HK-2 (cell line): ENCODE results near the gene PGGHG.
"Not testable (repeated sequence)": the region's sequence is repeated elsewhere in the genome, so short reads cannot be mapped to it uniquely, and the experiment has no call there.

Experiments
- DNase-seq: peaks from one replicate; pipeline ENCODE4 v3.0.0-alpha.2; 2018; ENCODE audit not compliant: unreplicated experiment

PGGHG gene

DNA sequence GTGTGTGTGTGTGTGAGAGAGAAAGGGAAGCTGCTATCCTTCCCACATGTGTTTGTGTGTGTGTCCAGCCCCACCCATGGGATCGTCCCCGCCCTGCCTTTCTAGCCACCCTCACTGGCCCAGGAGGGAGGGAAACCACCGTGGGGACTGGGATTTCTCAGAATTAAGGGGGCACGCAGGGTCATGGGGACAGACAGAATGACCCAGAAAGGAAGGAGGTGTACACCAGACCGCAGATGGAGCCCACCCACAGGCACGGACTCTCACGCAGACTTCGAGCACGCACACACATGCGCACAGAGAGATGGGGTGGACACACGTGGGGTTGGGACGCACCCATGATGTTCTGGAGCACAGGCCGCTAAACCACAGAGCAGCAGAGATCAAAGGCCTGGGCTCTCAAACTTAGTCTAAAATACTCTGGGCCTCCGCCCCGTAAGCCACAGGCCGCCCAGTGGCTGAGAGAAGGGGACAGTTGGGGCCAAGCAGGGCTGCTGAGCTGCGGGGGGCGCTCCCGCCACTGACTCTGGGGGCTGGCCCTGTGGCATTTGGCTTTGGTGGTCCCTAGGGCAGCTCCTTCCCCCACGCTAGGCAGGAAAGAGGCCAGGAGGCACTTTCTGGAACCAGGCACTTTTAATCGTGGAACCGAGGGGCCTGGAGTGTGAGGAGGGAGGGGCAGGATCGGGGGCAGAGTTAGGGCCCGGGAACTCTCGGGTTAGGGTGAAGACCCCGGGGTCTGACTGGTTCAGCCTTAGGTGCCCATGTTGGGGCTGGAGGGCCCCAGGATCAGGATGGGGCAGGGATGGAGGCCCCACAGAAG, 8.9 kb downstream of the PGGHG start:
- no peak for DNase-seq

DNA sequence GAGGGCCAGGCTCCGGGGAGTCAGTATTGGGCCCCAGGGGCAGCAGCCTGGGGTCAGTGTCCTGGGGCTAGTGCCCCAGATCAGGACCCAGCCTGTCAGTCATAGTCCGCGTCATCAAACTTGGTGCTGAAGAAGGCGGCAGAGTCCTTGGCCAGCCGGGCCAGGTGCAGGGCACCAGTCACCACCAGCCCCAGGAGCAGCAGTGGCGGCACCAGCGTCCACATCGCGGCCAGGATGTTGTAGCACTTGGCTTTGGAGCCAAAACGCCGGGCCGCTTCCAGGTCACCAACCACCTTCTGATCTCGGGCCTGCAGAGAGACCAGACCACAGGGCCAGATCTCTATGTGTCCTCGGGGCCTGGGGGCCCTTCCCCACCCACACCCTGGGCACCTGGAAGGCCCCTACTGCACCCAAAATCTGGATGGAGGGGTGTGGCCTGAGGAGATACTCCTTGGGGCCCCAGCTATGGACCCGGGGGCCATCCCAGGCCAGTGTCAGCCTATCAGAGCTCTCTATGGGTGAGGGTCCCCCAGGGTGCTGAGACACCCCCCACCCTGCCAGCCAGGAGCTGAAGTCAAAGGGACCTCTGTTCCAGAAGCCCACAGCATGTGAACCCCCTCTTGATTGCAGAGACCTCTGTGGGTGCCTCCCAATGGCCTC, 9.6 kb downstream of the PGGHG start:
- no peak for DNase-seq

DNA sequence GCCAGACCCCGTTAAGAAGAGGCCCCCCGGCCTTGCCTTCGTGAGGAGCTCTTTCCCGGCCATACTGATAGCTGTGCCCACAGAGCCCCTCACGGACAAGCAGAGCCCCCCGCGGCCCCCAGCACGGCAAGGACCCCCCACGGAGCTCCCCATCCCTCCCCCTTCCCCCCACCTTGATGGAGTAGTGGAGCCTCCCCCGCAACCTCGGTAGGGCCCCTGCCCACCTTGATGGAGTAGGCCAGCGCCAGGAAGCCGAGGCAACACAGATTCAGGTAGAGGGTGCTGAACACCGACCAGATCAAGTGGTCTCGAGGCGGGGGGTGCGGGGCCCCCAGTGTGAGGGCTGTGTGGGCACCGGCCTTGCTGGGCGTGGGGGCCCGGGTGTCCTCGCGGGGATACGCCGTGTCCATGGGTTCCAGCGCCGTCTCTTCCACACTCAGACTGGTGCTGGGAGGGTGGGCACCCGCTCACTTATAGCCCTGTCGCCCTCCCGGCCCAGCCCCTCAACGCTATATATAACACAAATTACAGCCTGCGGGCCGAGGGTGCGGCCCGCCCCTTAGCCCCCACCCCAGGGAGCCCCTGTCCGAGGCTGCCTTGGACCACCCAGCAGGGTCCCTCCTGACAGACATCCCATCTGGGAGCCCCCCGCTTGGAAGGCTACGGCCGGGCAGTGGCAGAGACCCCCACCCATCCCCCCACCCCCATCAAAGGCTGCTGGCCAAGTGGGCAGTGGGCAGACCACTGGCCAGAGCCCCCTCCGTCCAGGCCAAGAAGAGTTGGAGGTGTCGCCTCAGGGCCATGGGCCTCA, 10.4 kb downstream of the PGGHG start, which contains the start of gene IFITM5:
TSS of gene IFITM5 (minus strand) at position 446 of the 811 bp plus-strand sequence. CDS start at position 410, 36 bp downstream.
- no peak for DNase-seq

DNA sequence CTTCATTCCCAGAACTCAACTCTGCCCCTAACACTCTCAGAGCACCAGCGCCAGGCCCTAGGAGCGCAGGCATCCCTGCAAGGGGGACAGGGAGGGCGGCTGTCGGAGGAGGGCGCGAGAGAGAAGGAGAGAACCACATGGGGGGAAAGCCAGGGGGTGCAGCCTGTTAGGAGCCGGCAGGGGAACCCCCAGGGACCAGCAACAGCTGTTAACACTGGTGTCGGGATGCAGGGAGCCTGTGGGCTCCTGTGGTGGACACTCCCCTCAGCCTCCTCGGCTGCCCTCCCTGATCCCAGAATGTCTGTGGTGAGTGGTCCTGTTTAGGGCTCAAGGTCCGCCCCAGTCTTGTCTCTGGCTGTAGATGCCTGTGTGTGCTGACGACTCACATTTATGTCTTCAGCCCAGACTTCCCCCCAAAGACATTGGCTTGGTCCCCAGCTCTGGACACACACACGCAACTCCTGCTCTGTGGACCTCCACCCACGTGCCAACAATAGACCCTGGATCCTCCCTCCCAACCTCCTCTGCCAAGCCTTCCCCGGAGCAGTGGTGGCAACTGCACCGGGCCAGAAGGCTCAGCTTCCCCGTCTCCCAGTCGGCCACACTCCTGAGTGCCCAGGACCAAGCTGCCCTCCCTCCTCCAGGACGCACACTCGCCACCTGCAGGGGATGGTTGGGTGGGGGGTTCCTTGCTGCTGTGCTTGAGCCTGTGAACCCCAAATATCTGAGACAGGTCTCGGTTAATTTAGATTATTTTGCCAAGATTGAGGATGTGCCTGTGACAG, 11.2 kb downstream of the PGGHG start:
- DNase-seq = no peak

DNA sequence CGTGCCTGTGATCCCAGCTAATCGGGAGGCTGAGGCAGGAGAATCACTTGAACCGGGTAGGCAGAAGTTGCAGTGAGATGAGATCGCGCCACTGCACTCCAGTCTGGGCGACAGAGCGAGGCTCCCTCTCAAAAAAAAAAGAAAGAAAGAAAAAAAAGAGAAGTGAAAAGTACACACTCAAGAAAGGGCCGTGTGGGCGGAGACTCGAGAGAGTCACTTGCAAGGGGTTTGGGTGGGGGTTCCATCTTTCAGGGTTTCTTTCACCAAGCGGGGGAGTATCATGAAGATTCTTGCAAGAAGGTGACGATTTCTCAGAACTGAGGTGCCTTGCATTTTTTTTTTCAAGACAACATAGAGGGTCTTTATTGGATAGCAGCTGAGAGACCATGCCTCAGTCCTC, 14.4 kb downstream of the PGGHG start:
- no peak for DNase-seq

DNA sequence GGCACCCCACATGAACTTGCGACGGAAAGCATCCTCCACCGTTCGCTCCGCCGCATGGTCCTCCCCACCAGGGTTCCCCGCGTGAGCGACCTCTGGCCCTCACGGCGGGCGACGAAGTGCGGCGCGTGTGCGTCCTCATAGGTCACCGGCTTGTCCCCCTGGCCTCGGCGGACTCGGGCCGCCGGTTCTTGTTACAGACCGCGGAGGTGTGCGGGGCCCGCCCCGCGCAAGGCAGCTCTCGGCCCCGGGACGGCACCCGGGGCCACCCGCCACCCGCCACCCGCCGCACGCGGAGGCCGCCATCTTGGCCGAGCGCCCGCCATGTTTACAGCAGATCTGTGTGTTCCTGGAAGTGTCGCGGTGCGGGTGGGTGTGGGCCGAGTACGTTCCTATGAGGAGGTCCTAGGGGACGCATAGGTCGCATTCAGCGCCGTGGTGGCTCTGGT, 15.2 kb downstream of the PGGHG start:
- DNase-seq = no peak

DNA sequence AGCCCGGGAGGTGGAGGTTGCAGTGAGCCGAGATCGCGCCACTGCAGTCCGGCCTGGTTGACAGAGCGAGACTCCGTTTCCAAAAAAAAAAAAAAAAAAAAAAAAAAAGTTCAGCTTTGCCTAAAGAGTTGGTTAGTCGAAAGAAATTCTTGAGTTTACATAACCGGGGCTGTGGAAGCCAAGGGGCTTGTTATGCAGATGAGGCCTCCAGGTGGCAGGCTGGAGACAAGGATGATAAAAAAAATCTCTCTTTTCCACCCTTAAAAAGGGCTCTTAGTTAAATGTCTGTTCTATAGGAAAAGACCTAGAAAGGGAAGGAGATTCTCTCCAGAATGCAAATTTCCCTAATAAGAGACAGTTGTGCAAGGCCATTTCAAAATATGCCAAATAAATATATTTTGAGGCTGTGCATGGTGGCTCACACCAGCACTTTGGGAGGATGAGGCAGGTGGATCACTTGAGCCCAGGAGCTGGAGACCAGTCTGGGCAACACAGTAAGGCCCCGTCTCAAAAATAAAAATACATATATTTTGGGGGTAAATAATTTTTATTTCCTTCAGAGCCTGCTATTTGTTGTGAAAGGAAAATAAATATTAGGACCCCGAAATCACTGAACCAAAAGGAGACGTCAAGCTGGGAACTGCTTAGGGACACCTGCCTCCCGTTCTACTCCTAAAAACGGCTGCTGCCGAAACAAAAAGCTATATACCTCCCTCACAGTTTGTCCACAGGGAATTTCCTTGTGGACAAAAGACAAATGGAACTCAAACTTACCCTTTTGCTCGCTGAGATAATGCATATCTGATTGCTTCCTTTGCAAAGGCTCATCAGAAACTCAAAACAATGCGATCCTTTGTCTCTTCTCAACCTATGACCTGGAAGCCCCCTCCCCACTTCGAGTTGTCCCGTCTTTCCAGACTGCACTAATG, 16.3 kb downstream of the PGGHG start:
- DNase-seq = no peak

DNA sequence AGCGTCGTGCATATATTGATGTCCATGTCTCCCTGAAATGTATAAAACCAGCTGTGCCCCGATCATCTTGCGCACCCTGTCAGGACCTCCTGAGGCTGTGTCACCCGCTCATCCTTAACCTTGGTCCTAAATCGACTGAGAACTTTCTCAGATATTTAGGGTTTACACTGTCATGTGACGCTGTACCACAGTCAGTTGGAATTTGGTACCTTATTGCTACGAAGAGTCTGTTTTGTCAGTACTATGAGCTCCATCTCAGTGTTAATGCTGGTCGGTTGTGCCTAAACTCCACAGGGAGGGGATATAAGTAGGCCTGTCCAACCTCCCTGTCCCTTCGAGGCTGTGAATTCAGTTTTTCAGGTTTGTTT, 16.9 kb downstream of the PGGHG start:
- no peak for DNase-seq

DNA sequence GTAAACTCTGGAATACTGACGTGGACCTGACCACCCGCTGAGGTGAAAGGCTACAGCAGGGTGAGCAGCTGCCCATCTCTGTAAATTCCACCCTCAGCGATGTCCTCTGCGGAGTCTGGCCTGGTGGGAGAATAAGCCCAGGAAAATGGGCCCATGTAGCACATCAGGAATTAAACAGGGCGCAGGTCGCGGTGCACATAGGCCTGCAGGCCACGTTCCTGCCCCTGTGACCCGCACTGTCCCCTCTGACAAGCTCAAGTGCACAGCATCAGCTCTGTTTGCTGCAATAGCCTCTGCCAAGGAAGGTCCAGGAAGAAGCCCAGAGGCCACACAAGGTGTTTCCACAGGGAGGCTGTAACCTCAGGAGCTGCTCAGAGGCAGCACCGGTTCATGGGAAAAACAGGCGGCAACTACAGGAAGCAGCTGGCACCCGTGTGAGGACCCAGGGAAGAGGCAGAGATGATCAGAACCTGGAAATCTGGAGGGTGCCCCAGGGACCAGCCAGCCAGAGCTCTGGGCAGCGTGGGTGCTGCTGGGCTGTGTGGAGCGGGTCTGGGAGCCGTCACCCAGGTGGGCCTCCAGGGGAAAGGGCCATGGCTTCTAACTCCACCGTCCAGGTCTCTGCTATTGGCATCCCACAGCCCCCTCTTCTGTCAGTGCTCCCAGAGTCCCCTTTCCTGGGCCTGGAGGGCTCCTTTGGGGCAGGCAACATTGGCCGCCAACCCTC, 17.9 kb downstream of the PGGHG start:
- no peak for DNase-seq

DNA sequence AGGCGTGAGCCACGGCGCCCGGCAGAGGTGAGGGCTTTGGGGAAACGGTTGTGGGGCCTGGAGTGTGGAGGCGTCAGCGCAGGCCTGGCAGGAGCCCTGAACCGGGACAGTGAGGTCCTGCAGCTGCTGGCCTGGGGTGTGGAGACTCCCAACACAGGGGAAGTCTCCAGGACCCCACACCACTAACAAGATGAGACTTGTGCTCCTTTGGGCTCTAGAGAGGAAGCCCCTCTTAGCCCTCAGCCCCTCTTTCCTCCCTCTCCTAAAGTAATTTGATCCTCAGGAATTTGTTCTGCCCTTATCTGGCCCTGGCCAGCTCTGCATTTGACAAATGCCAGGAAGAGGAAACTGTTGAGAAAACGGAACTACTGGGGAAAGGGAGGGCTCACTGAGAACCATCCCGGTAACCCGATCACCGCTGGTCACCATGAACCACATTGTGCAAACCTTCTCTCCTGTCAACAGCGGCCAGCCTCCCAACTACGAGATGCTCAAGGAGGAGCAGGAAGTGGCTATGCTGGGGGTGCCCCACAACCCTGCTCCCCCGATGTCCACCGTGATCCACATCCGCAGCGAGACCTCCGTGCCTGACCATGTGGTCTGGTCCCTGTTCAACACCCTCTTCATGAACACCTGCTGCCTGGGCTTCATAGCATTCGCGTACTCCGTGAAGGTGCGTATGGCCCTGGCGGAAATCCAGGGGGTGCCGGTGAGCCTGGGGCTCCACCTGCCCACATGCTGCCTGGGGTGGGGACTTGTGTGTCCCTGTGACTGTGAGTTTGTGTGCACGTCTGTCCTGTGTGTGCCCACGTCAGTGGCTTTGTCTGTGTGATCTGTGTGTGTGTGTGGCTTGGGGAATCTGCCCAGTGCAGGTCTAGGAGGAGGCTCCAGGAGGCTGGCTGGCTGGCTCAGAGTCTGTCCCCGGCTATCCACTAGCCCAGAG, 19.1 kb downstream of the PGGHG start, which contains the start of gene IFITM2:
TSS of gene IFITM2 (plus strand) at position 51 of the 943 bp plus-strand sequence. CDS start at position 428, 377 bp downstream.
- DNase-seq = not testable (repeated sequence)

DNA sequence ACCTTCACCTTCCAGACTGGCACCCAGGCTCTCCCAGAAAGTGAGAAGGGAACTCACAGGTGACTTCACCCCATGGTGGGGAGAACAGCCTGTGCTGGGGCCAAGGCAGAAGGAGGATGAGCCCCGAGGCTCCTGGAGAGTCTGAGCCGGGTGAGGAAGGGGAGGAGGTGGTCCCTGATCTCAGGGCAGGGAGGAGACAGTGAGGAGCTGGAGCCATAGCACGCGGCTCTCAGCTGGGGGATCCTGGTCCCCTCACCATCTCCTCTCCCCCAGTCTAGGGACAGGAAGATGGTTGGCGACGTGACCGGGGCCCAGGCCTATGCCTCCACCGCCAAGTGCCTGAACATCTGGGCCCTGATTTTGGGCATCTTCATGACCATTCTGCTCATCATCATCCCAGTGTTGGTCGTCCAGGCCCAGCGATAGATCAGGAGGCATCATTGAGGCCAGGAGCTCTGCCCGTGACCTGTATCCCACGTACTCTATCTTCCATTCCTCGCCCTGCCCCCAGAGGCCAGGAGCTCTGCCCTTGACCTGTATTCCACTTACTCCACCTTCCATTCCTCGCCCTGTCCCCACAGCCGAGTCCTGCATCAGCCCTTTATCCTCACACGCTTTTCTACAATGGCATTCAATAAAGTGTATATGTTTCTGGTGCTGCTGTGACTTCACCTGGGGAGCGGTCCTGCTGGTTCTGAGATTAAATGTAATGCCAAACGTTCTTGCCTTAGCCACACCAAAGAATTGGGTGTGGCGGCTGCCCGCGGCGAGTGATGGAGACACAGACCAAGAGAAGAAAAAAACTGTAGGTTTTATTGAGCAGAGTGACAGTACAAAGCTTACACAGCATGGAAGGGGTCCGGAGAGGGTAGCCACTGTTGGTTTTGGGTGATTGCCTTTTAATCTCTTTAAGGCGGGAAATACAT, 20.1 kb downstream of the PGGHG start:
- not testable (repeated sequence) for DNase-seq

DNA sequence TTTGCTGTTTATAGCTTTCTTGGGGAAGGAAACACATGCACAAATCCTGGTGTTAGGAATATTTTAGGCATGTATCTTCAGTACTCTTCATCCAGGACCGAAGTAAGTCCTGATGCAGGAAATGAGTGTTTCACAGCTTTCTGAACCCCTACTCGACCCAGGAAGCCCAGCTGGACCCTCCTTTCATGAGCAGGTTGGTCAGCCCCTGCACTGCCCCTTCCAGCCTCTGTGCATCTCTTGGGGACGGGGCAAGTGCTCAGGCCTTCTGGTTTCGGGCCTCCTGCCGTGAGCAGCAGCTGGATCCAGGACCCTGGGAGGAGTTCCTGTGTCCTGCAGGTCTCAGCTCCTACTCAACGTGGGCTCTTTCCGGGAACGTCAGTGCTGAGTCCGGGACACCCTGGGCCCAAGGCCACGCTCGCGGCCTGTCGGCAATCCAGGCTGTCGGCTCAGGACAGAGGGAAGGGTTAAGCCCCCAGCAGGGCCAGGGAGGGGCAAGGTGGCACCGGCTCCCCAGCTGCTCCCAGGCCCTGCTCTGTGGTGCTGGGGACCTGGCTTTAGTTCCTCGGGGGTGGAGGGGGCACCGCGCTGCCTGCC, 21.1 kb downstream of the PGGHG start:
- not testable (repeated sequence) for DNase-seq

DNA sequence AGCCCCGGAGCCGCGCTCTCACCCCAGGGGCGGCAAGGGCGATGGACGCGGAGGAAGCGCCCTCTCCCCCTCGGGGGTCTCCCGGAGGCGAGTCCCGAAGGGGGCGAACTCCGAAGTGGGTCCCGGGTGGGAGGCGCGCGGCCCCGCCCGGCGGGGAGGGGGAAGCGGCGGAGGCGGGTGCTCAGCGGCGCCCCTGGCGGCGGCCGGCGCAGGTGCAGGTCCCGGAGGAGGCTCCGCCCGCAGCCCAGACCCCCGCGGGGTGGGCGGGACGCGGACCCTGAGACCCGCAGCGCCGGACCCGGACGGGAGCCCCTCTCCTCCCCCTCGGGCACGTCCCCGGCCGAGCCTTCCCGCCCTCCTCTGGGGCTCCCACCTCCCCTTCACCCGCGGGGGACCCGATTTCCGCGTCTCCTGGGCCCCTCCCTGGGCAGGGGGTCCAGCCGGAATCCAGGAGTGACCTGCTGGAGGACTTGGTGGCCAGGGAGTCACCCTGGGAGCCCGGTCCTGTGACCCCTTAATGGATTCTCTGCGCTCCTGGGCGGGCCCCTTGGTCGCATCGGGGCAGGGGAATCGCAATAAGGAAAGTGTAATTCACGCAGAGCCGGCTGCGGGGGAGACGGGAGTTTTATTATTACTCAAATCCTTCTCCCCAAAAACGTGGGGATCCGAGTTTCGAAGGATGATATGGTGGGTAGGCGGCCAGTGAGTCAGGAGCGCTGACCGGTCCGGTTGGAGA, 22.3 kb downstream of the PGGHG start:
- not testable (repeated sequence) for DNase-seq

DNA sequence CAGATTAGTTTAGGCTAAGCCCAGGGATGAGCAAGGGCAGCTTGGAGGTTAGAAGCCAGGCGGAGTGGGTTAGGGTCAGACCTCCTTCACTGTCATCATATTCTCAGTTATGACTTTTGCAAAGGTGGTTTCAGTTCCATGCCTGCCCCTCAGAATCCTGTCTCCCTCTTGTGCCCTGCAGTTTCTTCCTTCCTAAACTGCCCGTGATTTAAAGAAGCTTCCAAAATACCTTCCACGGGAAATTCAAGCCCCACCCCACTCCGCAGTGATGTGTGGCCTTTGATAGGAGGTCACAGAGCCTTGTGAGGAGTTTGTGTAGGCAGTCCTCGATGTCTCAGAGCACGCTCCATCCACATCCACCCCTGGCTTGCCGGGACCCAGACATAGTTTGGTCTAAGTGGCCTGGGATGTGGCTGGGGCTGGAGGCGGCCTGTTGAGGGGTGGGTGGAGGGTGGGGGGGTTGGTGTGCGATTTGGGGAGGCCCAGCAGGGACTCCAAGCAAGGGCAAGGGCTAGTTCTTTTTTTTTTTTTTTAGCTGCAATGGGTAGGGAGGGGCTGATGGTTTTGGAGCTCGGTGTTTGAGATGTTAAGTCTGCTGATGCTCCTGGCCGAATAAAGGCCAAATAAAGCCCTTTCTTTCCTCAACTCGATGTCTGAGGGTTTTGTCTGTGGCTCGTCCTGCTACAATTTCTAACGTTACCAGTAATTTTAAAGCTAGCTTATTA, 23.3 kb downstream of the PGGHG start:
- DNase-seq = no peak

DNA sequence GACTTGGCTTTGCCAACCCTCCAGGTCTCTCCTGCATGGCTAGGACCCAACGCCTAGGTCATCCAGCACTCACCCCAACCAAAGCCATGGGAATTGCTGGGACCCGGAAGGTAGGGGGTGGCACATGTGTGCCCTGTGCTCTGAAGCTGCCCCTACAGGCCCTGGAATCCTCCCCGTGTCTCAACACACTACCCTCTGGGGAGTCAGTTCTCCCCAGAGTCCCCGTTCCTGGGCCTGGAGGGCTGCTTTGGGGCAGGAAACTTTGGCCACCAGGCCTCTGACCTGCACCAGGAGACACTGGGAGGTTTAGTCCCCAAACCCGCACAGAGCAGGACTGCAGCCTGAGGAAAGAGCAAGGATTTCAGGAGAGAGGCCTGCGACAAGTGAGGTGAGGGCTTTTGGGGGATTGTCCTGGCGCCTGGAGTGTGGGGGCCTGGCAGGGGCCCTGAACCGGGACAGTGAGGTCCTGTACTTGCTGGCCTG, 24.4 kb downstream of the PGGHG start:
- no peak for DNase-seq
